COLO668 (cell line): ENCODE results near the gene BASP1.

Source experiments
- DNase-seq: peaks from one replicate; lab custom pipeline; 2025; ENCODE audit not compliant: unreplicated experiment; lab: John Stamatoyannopoulos, UW

The BASP1 gene, protein sequence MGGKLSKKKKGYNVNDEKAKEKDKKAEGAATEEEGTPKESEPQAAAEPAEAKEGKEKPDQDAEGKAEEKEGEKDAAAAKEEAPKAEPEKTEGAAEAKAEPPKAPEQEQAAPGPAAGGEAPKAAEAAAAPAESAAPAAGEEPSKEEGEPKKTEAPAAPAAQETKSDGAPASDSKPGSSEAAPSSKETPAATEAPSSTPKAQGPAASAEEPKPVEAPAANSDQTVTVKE

DNA sequence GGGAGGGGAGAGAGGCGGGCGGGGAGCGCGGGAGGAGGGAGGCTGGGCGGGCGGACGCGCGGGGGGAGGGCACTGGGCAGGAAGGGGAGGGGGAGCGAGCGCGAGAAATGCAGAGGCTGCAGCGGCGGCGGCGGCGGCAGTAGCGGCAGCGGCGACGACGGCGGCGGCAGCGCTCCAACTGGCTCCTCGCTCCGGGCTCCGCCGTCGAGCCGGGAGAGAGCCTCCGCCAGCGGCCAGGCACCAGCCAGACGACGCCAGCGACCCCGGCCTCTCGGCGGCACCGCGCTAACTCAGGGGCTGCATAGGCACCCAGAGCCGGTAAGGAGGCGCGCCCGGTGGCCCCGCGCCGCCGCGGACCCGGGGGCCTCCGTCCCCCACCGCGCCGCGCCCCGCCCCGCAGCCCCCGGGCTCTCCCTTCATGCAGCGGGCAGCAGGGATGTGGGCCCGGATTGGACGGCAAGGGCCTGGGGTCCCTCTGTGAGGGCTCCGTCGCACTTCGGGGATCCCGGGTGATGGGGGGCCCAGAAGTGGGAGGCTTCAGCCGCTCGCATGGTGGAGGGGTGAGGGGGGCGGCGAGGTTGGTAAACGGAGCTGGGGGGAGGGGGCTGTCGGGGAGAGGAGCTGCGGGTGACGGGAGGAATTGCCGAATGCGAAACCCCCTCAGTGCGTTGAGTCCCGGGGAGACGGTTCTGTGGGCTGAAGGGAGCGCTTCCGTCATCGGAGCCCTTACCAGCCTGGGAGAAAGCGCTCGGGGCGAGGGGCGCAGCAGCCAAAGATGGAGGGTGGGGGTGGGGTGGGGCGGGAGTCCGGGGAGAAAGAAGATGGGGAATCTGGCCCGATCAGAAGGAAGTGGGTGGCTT, at the start of gene BASP1:
BASP1 (plus strand) TSS at position 139 of the 860 bp plus-strand sequence. CDS start 57,586 bp downstream, outside the sequence.
- peak; percentile 47 for DNase-seq

DNA sequence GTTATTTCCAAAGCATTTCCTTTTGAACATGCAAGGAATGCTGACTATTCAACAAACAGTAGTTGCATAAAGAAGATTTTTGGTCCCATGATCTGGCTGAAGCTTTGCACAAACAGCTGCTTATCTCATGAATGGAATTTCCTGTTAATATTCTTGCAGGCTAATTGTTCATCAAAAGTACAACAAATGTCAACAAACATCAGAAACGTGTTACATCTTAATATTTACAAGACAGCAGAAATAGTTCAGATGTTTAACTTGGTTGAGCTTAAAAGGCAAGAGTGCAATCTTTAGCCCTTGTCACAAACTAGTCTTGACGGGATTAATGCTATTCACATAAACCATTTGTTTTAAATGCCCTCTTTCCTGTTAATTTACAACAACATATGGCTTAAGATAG, 47.9 kb upstream of the BASP1 start:
- no peak for DNase-seq

DNA sequence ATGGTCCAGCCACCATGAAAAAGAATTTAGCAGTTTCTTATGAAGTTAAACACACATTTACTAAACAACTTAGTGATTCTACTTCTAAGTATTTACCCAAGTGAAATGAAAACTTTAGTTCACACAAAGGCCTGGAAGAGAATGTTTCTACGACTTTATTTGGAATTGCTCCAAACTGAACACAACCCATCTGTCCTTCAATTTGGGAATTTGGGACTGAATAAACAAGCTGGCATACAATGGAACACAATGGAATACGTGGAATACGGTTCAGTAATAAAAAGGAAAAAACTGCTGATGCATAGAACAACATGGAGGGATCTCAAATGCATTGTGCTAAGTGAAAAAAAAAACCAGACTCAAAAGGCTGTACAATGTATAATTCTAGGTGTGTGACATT, 44.6 kb upstream of the BASP1 start:
- DNase-seq, result no peak

DNA sequence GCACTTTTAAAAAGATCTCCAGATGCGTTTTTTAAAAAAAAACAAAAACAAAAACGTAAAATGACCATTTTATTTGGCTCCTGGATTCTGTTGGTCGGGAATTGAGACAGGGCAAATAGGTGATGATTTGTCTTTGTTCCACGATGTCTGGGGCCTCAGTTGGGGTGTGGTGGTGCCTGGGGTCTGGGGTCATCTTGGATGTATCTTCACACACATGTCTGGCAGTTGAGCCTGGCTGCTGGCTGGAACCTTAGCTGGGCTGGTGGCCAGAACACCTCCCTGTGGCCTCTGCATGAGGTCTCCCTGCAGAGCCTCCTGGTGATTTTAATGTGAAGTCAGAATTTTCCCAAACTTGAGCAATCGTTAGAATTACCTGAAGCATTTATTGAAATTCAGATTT, 42.5 kb upstream of the BASP1 start:
- no peak for DNase-seq

DNA sequence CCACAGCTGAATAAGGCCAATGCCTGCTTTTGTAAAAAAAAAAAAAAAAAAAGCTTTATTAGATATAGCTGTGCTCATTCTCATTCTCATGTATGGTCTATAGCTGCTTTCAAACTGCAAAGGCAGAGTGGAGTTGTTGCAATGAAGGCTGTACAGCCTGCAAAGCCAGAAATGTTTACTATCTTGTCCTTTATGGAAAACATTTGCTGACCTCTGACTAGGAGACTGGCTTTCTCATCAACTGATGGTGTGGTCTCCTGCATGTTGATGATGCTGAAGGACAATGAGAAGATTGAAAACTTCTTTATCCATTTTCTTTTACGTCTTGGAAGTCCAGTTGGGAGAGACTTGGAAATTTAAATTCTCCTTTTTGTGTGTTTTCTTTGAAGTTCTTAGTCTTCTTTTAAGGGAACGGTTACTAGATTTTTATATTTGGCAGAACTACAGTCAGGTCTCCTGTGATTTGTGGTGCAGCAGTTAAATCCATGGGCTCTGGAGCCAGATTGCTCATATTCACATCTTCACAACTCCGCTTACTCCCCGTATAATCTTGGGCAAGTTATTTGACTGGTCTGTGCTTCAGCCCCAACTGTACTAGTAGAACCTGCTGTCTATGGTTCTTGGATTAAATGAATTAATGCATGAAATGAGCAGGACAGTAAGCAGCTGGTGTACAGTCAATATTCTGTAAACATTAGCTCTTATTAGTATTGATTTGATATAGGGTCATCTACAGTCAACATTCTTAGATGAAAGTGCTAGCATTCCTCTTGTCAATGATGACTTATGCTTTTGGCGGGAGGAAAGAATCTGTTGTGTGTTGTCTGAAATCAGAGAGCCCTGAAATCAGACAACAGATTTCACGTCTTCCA, 39.7 kb upstream of the BASP1 start:
- DNase-seq, result no peak

DNA sequence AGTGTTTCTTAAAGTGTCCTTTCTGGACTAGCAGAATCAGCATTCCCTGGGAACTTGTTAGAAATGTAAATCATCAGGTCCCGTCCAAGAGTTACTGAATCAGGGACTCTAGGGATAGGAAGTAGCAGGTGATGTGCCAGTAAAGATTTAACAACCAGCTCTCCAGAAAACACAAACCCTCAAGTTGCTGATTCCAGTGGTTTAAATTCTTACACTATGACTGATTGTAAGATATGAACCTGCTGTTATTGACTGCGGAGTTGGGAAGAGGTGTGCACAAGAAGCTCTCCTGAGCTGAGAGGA, 39.1 kb upstream of the BASP1 start:
- DNase-seq, result no peak

DNA sequence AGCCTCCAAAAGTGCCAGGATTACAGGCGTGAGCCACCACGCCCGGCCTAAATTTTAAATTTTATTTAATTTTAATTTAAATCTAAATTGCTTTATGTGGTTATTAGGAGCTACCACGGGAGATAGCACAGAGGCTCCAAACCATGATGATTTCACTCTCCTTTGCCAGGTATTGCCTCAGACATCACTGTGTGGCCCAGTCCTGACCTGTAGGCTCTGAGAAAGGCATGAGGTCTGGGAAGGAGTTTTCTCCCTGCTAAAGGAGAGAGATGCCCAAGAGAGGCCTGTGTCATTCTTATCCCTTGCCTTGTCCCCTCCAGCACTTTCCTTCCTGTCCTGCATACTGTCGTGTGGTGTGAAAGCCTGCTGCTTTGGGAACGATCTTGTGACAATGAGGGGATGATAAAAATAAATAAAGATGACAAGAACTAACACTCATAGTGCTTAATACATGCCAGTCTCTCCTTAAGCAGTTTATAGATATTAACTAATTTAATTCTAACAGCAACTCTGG, 37.0 kb upstream of the BASP1 start:
- no peak for DNase-seq

DNA sequence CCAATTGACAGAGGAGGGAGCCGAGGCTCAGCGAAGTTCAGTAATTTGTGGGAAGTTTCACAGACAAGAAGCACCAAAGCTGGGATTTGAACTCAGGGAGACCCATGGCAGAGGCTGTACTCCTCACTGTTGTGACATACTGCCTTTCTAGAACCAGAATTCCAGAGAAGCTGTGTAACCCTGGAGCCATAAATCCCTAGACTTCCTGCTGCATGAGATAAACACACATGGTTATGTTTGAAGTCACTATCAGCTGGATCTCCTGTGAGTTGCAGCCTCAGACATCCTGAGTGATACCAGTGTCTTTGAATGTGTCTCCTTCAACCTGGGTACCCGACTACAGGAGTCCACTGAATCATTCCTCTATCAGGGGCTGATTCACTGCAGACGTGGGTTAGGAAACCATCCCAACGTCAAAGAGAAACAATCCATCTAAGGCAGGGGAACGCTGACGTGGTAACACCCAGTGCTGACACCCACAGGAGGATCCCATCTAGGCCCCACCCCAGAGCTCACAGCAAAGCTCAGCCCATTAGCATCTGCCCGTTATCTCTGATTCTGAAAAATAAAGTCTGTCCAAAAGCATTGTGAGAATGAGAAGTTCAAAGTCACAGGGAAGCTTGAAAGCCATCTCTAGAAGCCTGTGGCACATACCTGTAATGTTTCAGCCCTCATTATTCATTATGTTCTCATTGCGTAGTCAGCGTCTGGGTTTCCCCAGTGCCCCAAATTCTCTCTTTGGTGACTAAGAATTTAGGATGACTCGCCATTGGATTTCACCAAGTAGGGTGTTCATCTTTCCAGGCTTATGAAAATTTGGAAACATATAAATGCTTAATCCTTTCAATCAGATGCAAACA, 36.3 kb upstream of the BASP1 start:
- no peak for DNase-seq

DNA sequence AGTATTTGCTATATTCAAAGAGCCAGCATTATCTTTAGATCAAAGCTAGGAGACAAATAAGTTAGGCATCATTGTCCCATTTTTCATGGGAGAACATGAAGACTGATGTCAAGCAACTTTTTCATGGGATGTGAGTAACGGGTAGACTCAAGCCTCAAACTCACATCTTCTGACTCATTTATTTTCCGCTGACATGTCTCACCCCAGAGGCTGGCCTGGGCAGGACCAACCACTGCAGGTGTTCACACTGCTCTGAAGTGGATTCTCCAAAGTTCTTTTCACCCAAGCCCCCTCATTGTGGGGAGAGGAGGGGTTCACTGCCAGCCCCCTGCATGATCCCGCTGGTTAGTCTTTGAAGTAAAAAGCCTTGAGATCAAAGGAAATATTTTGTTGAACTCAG, 34.9 kb upstream of the BASP1 start:
- DNase-seq, result no peak

DNA sequence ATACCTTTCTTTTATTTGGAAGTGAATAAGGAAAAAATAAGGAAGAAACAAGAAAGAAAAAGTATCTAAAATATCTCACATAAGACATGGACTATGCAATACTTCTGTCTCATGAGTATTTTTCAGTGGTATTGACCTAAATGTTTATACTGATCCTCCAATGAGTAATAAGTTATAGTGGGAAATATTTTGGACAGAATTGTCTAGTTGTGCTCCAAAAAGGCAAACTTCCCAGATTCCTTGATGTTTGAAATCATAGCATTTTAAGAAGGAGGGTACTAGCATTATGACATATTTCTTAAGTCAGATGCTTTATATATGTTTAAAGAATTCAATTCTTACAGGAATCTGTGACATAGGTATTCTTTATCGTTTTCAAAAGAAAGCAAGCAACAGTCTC, 34.5 kb upstream of the BASP1 start:
- no peak for DNase-seq

DNA sequence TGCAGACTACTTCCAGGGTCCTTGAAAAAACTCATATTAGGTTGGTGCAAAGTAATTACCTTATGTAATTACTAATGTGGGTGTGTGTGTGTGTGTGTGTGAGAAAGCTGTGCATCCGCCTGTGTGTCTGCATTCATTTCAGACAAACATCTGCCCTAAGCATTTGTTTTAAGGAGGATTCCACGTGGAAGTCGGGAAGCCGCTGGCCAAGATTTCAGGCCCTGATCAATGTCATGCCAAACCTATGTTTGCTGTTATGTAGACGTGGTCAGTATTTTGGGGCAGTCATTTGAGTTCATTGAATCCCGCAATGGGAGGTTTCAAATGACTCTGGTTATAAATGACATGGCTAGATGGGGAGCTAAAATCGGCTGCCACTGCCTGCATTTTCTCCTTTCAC, 33.6 kb upstream of the BASP1 start:
- DNase-seq, result no peak

DNA sequence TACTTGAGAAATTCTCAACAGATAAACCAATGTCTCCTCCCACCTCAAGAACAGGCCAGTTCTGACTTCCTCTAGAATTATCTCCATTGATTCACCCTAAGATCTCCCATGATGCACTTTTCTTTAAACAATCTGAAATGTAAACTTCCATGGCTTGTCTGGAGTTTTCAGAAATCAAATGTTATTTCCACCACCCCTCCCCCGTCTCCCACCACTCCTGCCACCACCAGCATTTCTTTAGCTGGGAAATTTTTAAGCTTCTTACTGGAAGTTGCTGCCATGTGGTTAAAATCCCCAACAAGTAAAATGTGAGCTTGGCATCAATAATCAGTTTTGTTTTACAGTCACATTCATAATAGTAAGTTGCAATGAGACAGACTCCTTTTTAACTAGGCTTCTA, 32.8 kb upstream of the BASP1 start:
- no peak for DNase-seq

DNA sequence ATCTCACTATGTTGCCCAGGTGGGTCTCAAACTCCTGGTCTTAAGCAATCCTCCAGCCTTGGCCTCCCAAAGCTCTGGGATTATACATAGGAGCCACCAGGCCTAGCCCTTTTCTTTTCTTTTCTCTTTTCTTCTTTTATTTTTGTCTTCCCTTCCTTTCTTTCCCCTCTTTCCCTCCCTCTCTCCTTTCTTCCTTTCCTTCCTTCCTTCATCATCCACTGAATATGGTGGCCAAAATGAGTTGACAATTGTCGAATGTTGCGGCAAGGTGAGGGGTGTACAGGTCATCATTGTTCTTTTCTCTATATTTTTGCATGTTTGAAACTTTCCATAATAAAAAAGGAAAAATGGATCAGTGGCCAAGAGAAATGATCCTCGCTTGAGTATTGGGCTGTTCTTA, 32.1 kb upstream of the BASP1 start:
- no peak for DNase-seq

DNA sequence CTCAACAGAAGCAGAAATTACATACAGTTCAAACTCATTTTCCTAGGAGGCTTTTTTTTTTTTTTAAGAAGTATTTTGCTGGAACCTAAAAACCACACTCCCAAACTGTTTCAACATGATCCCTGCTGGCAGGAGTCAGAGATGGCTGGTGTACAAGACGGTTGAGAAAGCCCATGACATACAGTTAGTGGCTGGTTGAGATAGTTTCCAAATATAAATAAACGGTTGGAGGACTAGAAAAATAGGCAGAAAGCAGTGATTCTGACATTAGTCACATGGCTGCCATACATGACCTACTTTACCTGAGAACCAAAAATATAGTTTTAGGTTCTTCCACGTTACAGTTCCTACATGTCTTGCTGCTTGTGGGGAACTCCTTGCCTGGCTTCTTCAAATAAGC, 31.7 kb upstream of the BASP1 start:
- no peak for DNase-seq

DNA sequence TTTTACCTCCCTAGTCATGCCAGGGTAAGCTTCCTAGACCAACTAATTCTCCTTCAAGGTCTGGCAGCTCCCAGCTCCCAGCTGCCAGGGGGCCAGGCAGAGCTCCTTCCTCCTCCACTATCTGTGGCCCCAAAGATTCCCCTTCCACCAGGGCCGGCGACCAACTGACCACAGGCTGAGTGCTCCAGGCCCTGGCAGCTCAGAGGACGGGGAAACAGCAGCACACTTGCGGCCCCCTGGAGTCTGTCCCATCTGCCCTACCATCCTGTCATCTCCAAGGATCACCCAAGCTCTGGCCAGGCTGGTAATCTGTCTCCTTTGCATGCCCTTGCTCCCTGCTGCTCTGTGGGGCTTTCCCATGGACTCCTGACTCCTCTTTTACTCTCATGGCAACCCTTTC, 31.2 kb upstream of the BASP1 start:
- no peak for DNase-seq

DNA sequence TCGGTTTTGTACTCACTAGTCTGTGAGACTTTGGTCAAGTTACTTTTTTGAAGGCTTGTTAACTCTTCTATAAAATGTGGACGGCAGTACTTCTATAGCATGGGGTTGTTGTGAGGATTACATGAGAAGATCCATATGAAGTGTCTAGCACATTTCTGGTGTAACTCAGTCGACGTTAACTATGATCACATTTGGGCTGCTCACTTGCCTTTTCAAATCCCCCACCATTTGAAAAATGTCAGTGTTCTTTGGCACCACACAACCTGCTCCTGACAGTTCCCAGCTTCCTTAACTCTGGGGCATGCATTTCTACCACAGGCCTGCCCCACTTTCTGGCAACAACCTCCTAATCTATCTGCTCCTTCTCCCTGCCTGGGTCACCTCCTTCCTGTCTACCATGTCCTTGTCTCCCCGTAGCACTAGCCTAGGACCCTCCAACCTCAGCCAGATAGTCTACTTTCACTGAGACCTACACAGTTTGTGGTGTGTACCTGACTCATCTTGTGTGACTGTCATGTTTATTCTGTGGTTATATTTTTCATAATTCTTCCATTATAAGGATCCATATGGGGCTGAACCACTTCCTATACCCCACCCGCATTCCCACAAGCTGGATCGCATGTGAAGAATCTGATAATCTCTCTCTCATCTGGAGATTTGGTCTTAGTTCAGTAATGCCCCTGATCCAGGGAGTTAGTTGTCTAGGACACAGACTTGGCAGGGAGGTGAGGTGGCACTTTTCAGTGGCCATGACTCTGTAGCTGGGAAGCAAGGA, 30.2 kb upstream of the BASP1 start:
- DNase-seq, result no peak

DNA sequence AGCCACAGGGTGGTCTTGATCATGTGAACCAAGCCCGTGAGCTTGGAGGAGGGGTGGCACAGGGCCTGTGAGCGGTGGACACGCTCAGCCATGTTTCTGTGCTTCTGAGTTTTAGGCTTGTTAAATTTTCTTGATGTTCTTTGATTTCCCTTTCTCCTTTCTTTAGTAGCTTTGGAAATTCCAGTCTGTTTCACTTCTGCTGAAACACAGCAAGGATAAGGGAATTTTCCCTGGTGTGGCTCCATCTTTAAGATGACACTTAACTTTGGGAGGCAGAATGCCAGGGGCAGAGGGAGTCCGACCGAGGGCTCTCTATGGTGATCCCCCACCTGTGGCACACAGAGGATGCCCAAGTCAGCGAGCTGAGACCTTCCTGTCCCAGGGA, 29.7 kb upstream of the BASP1 start:
- no peak for DNase-seq

DNA sequence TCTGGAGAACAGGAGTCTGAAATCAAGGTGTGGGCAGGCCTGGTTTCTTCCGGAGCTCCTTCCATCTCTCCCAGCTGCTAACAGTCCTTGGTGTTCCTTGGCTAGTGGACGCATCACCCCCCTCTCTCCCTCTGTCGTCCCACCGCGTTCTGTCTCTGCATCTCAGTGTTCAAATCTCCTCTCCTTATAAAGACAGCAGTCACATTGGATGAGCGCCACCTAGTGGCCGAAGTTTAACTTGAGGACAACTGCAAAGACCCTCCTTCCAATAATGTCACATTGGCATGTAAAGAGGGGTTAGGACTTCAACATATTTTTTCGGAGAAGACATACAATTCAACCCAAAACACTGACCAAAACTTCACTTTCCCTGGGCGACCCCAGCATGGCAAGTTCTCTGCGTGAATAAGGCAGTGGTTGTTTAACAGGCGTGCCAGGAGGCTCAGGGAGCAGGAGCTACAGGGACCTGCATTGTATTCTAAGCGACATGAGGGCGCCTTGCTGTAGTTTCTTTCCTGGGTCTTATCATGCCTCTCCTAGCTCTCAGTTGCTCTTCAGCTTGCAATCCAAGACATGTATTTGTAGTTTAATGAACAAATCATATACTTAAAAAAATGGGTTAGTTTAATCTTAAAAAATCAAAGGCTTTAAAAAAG, 27.9 kb upstream of the BASP1 start:
- DNase-seq, result peak; percentile 82

DNA sequence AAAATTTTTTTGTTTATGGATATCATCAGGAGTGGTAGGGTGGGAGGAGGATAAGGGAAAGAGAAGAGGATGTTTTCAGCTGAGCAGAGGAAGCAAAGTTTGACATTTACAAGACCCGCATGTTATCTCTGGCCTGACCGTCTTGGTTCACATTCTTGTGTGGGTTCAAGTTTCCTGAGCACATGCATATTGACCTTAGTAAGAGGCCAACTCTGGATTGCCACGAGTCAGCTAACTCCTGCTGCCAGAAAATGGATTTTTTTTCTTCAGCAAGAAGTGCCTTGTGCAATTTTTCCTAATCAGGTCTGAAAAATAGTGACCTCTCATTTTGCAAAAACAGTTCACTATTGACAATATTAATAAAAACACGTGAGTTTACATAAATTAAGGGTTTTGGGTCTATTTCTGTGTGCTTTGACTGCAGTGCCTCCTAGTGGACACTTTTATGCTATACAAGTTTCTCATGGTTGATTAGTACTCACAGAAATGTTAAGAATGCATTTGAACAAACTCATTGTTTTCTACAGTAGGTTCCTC, 27.1 kb upstream of the BASP1 start:
- no peak for DNase-seq
